ENCODE measurements around the gene TMTC1.

Gene TMTC1

GRCh38 chr12:29725587-29726320 is 58.0 kb downstream of the TMTC1 start:
- Histone ChIP-seq H3K9me3 (ENCODE audit: insufficient read depth, low read depth, low read length) (no peaks in the 10 kb centered on the region), H3K27ac (ENCODE audit: low read length) (no peak overlapping the region), H3K36me3 (ENCODE audit: insufficient read depth, low read depth, low read length) (no peaks in the 10 kb centered on the region), H3K27me3 (ENCODE audit: insufficient read depth, low read length) (no peaks in the 10 kb centered on the region), H3K4me1 (ENCODE audit: insufficient read depth, low read length) (peaks cover 2% of the 10 kb centered on the region; the same call in 1 of the 2 replicates), H3K9ac (ENCODE audit: low read depth, low read length) (no peak overlapping the region), H3K4me3 (ENCODE audit: low read length) (no peak overlapping the region)

- H3K4me1 ChIP-seq (ENCODE audit: insufficient read depth, low read length), result peaks cover 2% of the 10 kb centered on the region; the same call in 1 of the 2 replicates
- no peak overlapping the region for H3K9ac ChIP-seq (ENCODE audit: low read depth, low read length)
- H3K27ac ChIP-seq (ENCODE audit: low read length), result no peak overlapping the region
- no peaks in the 10 kb centered on the region for H3K36me3 ChIP-seq (ENCODE audit: insufficient read depth, low read depth, low read length)
- H3K27me3 ChIP-seq (ENCODE audit: insufficient read depth, low read length), result no peaks in the 10 kb centered on the region
- H3K9me3 ChIP-seq (ENCODE audit: insufficient read depth, low read depth, low read length), result no peaks in the 10 kb centered on the region
- H3K4me3 ChIP-seq (ENCODE audit: low read length), result no peak overlapping the region
Measured at GRCh38 chr12:29722164-29722563, 61.6 kb downstream of the TMTC1 start.

GRCh38 chr12:29719381-29719780 is 64.4 kb downstream of the TMTC1 start:
- no peak overlapping the region for H3K27ac ChIP-seq (ENCODE audit: low read length)
- no peaks in the 10 kb centered on the region for H3K9me3 ChIP-seq (ENCODE audit: insufficient read depth, low read depth, low read length)
- H3K36me3 ChIP-seq (ENCODE audit: insufficient read depth, low read depth, low read length), result no peaks in the 10 kb centered on the region
- peaks cover 2% of the 10 kb centered on the region; the same call in 1 of the 2 replicates for H3K4me1 ChIP-seq (ENCODE audit: insufficient read depth, low read length)
- H3K9ac ChIP-seq (ENCODE audit: low read depth, low read length), result no peak overlapping the region
- no peaks in the 10 kb centered on the region for H3K27me3 ChIP-seq (ENCODE audit: insufficient read depth, low read length)
- no peak overlapping the region for H3K4me3 ChIP-seq (ENCODE audit: low read length)

- peaks cover 2% of the 10 kb centered on the region; the same call in 1 of the 2 replicates for H3K4me1 ChIP-seq (ENCODE audit: insufficient read depth, low read length)
- no peaks in the 10 kb centered on the region for H3K27me3 ChIP-seq (ENCODE audit: insufficient read depth, low read length)
- H3K9ac ChIP-seq (ENCODE audit: low read depth, low read length), result no peak overlapping the region
- H3K4me3 ChIP-seq (ENCODE audit: low read length), result no peak overlapping the region
- H3K27ac ChIP-seq (ENCODE audit: low read length), result no peak overlapping the region
- no peaks in the 10 kb centered on the region for H3K36me3 ChIP-seq (ENCODE audit: insufficient read depth, low read depth, low read length)
- no peaks in the 10 kb centered on the region for H3K9me3 ChIP-seq (ENCODE audit: insufficient read depth, low read depth, low read length)
Measured at GRCh38 chr12:29717540-29718100, 66.1 kb downstream of the TMTC1 start.

GRCh38 chr12:29714966-29715365 is 68.8 kb downstream of the TMTC1 start:
- peaks cover 2% of the 10 kb centered on the region; the same call in 1 of the 2 replicates for H3K4me1 ChIP-seq (ENCODE audit: insufficient read depth, low read length)
- H3K36me3 ChIP-seq (ENCODE audit: insufficient read depth, low read depth, low read length), result no peaks in the 10 kb centered on the region
- H3K9me3 ChIP-seq (ENCODE audit: insufficient read depth, low read depth, low read length), result no peaks in the 10 kb centered on the region
- H3K9ac ChIP-seq (ENCODE audit: low read depth, low read length), result no peak overlapping the region
- H3K4me3 ChIP-seq (ENCODE audit: low read length), result no peak overlapping the region
- H3K27me3 ChIP-seq (ENCODE audit: insufficient read depth, low read length), result no peaks in the 10 kb centered on the region
- no peak overlapping the region for H3K27ac ChIP-seq (ENCODE audit: low read length)

GRCh38 chr12:29713729-29714128 is 70.0 kb downstream of the TMTC1 start:
- peaks cover 10% of the 10 kb centered on the region; the same call in 1 of the 2 replicates for H3K4me1 ChIP-seq (ENCODE audit: insufficient read depth, low read length)
- no peak overlapping the region for H3K9ac ChIP-seq (ENCODE audit: low read depth, low read length)
- H3K27me3 ChIP-seq (ENCODE audit: insufficient read depth, low read length), result no peaks in the 10 kb centered on the region
- H3K9me3 ChIP-seq (ENCODE audit: insufficient read depth, low read depth, low read length), result no peaks in the 10 kb centered on the region
- no peaks in the 10 kb centered on the region for H3K36me3 ChIP-seq (ENCODE audit: insufficient read depth, low read depth, low read length)
- no peak overlapping the region for H3K4me3 ChIP-seq (ENCODE audit: low read length)
- no peak overlapping the region for H3K27ac ChIP-seq (ENCODE audit: low read length)

- Histone ChIP-seq H3K9me3 (ENCODE audit: insufficient read depth, low read depth, low read length) (no peaks in the 10 kb centered on the region), H3K36me3 (ENCODE audit: insufficient read depth, low read depth, low read length) (no peaks in the 10 kb centered on the region), H3K27ac (ENCODE audit: low read length) (no peak overlapping the region), H3K4me3 (ENCODE audit: low read length) (no peak overlapping the region), H3K9ac (ENCODE audit: low read depth, low read length) (no peak overlapping the region), H3K4me1 (ENCODE audit: insufficient read depth, low read length) (peaks cover 12% of the 10 kb centered on the region; the same call in 1 of the 2 replicates), H3K27me3 (ENCODE audit: insufficient read depth, low read length) (no peaks in the 10 kb centered on the region)
Measured at GRCh38 chr12:29711381-29711780, 72.4 kb downstream of the TMTC1 start.

- Histone ChIP-seq H3K9ac (ENCODE audit: low read depth, low read length) (peak overlapping the region; percentile 32; the same call in 1 of the 2 replicates), H3K4me1 (ENCODE audit: insufficient read depth, low read length) (peaks cover 17% of the 10 kb centered on the region; the same call in 1 of the 2 replicates), H3K9me3 (ENCODE audit: insufficient read depth, low read depth, low read length) (no peaks in the 10 kb centered on the region), H3K27ac (ENCODE audit: low read length) (no peak overlapping the region), H3K27me3 (ENCODE audit: insufficient read depth, low read length) (no peaks in the 10 kb centered on the region), H3K36me3 (ENCODE audit: insufficient read depth, low read depth, low read length) (no peaks in the 10 kb centered on the region), H3K4me3 (ENCODE audit: low read length) (no peak overlapping the region)
Measured at GRCh38 chr12:29710104-29710503, 73.6 kb downstream of the TMTC1 start.

GRCh38 chr12:29709496-29710040 is 74.2 kb downstream of the TMTC1 start:
- H3K27ac ChIP-seq (ENCODE audit: low read length), result no peak overlapping the region
- H3K9ac ChIP-seq (ENCODE audit: low read depth, low read length), result peak overlapping the region; percentile 32; the same call in 1 of the 2 replicates
- H3K4me3 ChIP-seq (ENCODE audit: low read length), result no peak overlapping the region
- H3K4me1 ChIP-seq (ENCODE audit: insufficient read depth, low read length), result peaks cover 17% of the 10 kb centered on the region; the same call in 1 of the 2 replicates
- H3K27me3 ChIP-seq (ENCODE audit: insufficient read depth, low read length), result no peaks in the 10 kb centered on the region
- no peaks in the 10 kb centered on the region for H3K36me3 ChIP-seq (ENCODE audit: insufficient read depth, low read depth, low read length)
- no peaks in the 10 kb centered on the region for H3K9me3 ChIP-seq (ENCODE audit: insufficient read depth, low read depth, low read length)

GRCh38 chr12:29709054-29709453 is 74.7 kb downstream of the TMTC1 start:
- no peaks in the 10 kb centered on the region for H3K36me3 ChIP-seq (ENCODE audit: insufficient read depth, low read depth, low read length)
- no peak overlapping the region for H3K9ac ChIP-seq (ENCODE audit: low read depth, low read length)
- H3K9me3 ChIP-seq (ENCODE audit: insufficient read depth, low read depth, low read length), result no peaks in the 10 kb centered on the region
- H3K4me3 ChIP-seq (ENCODE audit: low read length), result no peak overlapping the region
- no peak overlapping the region for H3K27ac ChIP-seq (ENCODE audit: low read length)
- no peaks in the 10 kb centered on the region for H3K27me3 ChIP-seq (ENCODE audit: insufficient read depth, low read length)
- H3K4me1 ChIP-seq (ENCODE audit: insufficient read depth, low read length), result peaks cover 17% of the 10 kb centered on the region; the same call in 1 of the 2 replicates

- Histone ChIP-seq H3K9ac (ENCODE audit: low read depth, low read length) (no peak overlapping the region), H3K4me3 (ENCODE audit: low read length) (no peak overlapping the region), H3K9me3 (ENCODE audit: insufficient read depth, low read depth, low read length) (no peaks in the 10 kb centered on the region), H3K27me3 (ENCODE audit: insufficient read depth, low read length) (no peaks in the 10 kb centered on the region), H3K27ac (ENCODE audit: low read length) (no peak overlapping the region), H3K4me1 (ENCODE audit: insufficient read depth, low read length) (peaks cover 17% of the 10 kb centered on the region; the same call in 1 of the 2 replicates), H3K36me3 (ENCODE audit: insufficient read depth, low read depth, low read length) (no peaks in the 10 kb centered on the region)
Measured at GRCh38 chr12:29707846-29708245, 75.9 kb downstream of the TMTC1 start.

GRCh38 chr12:29706311-29706710 is 77.4 kb downstream of the TMTC1 start:
- H3K36me3 ChIP-seq (ENCODE audit: insufficient read depth, low read depth, low read length), result no peaks in the 10 kb centered on the region

More at GRCh38 chr12:29706311-29706710, 77.4 kb downstream of the TMTC1 start:
- Histone ChIP-seq H3K4me1 (ENCODE audit: insufficient read depth, low read length) (peaks cover 17% of the 10 kb centered on the region; the same call in 1 of the 2 replicates), H3K4me3 (ENCODE audit: low read length) (no peak overlapping the region), H3K27ac (ENCODE audit: low read length) (no peak overlapping the region), H3K27me3 (ENCODE audit: insufficient read depth, low read length) (no peaks in the 10 kb centered on the region), H3K9me3 (ENCODE audit: insufficient read depth, low read depth, low read length) (no peaks in the 10 kb centered on the region), H3K9ac (ENCODE audit: low read depth, low read length) (no peak overlapping the region)

Measured in iPS-20b (cell line).